GM18498 (cell line): ENCODE results near the gene RASSF6.

Source experiments
- ATAC-seq: cut with Tn5 transposase; IDR thresholded peaks from one replicate; pipeline ENCODE4 v1.9.1; 2021; ENCODE audit warnings: mild to moderate bottlenecking, moderate library complexity; ENCODE audit not compliant: unreplicated experiment

Gene RASSF6

GRCh38 chr4:73613130-73613529 is 7.1 kb downstream of the RASSF6 start:
- ATAC-seq = no peak

- ATAC-seq = no peak
Measured at GRCh38 chr4:73612032-73612431, 8.2 kb downstream of the RASSF6 start.

- ATAC-seq = no peak
Measured at GRCh38 chr4:73609706-73610105, 10.5 kb downstream of the RASSF6 start.

GRCh38 chr4:73608689-73609594 is 11.3 kb downstream of the RASSF6 start:
- peak; percentile 28 for ATAC-seq

- ATAC-seq = peak; percentile 30
Measured at GRCh38 chr4:73607375-73608033, 12.7 kb downstream of the RASSF6 start.

DNA sequence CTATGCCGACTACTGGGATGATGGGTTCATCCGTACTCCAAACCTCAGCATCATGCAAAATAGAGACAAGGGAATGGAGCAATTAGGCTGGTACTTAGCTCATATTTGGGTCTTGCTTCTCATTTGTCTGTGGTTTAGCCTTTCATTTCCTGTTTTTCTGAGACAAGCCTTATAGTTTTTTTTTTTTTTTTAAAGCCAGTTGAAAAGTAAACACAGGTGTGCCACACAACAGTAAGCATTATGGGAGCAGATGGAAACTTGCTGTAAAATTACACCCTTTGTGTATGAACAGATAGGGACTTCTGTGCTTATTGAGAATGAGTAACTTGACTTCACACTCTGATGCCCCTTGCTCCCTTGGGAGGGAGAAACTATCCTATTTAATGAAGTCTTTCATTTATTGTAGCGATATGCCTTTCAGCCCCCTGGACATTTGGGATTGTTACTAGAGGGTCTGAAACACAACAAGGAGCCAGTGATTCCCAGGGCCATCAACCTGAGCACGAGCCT is 13.7 kb downstream of the RASSF6 start:
- peak; percentile 66 for ATAC-seq

DNA sequence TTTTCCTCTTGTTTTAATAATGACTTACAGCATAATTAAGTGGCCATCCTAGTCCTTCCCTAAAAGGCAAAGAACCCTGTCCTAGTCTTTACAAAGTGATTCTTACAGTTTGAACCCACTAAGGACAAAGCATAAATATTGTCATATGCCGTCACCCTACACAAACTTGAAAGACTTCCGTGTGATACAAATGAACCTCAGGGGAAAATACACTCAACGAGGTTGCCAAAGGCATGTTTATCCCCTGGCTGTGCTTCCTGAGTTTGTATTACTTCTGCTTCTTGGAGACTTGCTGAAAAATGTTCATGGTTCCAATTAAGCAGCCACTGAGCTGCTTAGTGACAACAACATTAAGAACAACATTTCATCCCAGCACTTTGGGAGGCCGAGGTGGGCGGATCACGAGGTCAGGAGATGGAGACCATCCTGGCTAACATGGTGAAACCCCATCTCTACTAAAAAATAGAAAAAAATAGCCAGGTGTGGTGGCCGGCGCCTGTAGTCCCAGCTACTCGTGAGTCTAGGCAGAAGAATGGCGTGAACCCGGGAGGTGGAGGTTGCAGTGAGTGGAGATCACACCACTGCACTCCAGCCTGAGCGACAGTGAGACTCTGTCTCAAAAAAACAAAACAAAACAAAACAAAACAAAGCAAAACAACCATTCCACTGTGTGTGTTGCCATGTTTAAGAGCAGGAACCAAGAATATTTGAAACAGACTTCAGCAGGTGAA is 16.2 kb downstream of the RASSF6 start:
- no peak for ATAC-seq

DNA sequence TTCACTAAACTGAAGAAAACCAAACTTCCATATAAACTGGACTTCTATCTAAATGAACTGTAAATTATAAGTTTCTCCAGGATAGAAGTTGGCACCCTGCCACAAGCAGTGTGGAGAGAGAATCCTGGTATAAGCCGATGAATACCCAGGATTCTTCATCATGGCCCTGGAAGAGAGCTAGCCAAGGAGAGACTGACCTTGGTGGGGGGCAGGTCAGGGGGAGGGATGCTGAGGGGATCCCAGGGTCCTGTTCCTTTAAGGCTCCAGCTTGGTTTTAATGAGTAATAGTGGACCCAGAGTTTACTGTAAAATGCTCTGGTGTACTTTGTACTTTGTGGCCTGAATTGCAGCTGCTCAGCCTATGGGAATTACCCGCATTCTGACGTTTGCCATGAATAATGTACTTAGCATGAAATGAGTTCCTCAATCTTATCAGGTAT is 16.9 kb downstream of the RASSF6 start:
- ATAC-seq = peak; percentile 38

GRCh38 chr4:73600954-73601353 is 19.3 kb downstream of the RASSF6 start:
- ATAC-seq = no peak

GRCh38 chr4:73599182-73599581 is 21.1 kb downstream of the RASSF6 start:
- ATAC-seq = peak; percentile 32

DNA sequence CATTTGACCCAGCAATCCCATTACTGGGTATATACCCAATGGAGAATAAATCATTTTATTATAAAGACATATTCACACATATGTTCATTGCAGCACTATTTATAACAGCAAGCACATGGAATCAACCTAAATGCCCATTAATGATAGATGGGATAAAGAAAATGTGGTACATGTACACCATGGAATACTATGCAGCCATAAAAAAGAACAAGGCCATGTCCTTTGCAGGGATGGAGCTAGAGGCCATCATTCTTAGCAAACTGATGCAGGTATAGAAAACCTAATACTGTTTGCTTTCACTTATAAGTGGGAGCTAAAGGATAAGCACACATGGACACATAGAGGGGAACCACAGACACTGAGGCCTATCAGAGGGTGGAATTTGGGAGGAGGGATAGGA is 22.6 kb downstream of the RASSF6 start:
- ATAC-seq = peak; percentile 1

- peak; percentile 49 for ATAC-seq
Measured at GRCh38 chr4:73597183-73597582, 23.1 kb downstream of the RASSF6 start.

DNA sequence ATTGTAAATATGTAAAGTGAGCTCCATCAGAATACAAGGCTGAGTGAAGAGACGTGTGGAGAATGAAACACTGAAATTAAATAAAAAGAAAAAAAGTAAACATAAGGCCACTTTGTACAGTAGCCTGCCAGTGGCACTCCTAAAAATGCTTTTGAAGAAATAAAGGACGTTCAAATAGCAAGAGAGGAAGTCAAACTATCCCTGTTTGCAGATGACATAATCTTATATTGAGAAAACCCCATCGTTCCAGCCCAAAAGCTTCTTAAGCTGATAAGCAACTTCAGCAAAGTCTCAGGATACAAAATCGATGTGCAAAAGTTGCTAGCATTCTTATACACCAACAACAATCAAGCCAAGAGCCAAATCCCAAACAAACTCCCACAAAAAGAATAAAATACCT is 24.2 kb downstream of the RASSF6 start:
- ATAC-seq = no peak

- ATAC-seq = no peak
Measured at GRCh38 chr4:73593631-73594241, 26.5 kb downstream of the RASSF6 start.

GRCh38 chr4:73589887-73590801 is 30.1 kb downstream of the RASSF6 start:
- peak; percentile 88 for ATAC-seq

- peak; percentile 41 for ATAC-seq
Measured at GRCh38 chr4:73589261-73589847, 30.9 kb downstream of the RASSF6 start.

DNA sequence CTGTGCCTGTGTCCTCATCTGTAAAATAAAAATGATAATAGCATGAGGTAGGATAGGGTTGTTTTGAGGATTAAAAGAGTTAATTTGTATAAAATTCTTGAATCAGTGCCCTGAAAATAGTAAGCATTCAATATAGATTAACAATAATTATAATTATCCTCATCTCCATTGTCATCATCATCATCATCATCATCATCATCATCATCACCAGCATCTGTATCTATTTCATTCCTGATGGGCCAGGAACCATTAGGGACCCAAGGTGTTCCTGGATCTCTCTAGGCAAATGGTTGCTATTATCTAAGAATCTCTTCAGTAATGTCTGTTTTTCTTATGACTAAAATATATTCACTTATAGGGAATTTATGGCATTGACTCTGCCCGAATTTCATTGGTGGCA is 31.6 kb downstream of the RASSF6 start:
- no peak for ATAC-seq

DNA sequence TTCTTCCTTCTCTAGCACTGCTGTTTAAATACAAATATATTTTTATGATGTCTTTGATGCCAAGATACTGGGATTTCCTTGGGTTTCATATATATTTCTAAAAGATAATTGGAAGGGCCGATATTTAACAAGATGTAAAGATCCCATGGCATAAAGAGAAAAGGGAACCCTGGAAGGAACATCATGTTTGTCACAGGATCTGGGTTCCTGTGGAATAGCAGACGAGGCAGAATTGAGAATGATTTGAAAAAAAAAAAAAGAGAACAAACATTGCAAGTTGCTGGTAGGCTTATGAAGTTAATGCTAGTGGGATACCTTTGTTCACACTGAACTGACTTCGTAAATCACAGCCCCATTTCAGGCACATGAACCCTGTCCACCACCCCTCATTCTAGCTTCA is 33.6 kb downstream of the RASSF6 start:
- no peak for ATAC-seq

- no peak for ATAC-seq
Measured at GRCh38 chr4:73586040-73586439, 34.2 kb downstream of the RASSF6 start.
